ENCODE measurements around the gene STK24. TPM values are rescaled to one million over a fixed set of nuclear protein-coding genes. Genes with fewer than 3 reads are reported as not detected.

The STK24 gene
- total RNA-seq, 1 experiment from 2014 or later: 84.8 TPM

DNA sequence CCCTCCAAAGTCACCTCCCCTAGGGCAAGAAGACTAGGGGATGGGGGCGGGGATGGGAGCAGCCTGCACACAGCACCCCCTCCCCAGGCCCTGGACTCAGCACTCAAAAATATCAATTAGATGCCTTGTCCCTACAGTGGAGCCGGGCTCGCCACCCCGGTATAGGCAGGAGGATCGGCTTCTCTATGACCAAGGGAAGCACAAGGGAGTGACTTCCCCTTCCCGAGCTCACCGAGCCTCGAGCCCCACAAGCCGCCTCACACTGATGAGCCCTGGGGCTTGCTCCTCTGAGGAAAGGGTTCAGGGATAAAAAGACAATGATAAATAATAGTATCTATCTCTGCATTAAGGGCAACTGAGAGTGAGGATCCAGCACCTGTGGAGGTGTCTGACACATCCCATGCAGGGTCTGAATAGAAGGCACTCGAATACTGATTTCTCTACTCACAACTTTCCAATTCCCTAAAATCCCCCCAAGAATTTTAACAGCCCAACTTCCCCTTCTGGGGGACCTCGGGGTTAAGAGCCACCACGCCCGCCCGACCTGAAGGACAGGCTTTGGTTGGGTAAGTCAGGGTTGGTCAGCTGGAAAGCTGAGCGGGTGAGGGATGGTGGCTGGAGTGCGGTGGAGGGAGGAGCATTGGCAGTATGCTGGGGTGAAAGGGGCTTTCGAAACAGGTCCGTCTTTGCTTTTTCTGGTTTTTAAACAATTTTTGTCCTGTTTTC, 51.3 kb downstream of the STK24 start:
- Histone ChIP-seq H3K36me3 (ENCODE audit: insufficient read depth, low read length, poor library complexity, severe bottlenecking) (no peaks in the 10 kb centered on the region), H3K9me3 (ENCODE audit: low read depth, low read length, poor library complexity, severe bottlenecking) (no peaks in the 10 kb centered on the region), H3K27ac (ENCODE audit: low read depth, low read length, poor library complexity, severe bottlenecking) (no peak overlapping the region), H3K27me3 (replicated peaks; ENCODE audit: insufficient read depth, low read depth, low read length, poor library complexity) (no peaks in the 10 kb centered on the region), H3K4me3 (ENCODE audit: low read depth, low read length, poor library complexity, severe bottlenecking) (no peak overlapping the region), H3K4me1 (ENCODE audit: insufficient read depth, low read length, poor library complexity, severe bottlenecking) (peaks cover 10% of the 10 kb centered on the region)
- no TSS peak for BruUV-seq (replicated peaks)
- DNase-seq (ENCODE audit: low spot score): no peak
- ChIA-PET POLR2A (ENCODE audit: low non-redundant PET) (interaction anchor here (0.6 kb wide), 1 partner anchor 41 kb away, joined by 3 read pairs; no protein-coding TSS in a partner anchor), CTCF (no interaction called here)
- intact Hi-C loops (cut with micrococcal nuclease; ENCODE audit: unreplicated experiment): no loop called here
- TF ChIP-seq, protein P1, sequence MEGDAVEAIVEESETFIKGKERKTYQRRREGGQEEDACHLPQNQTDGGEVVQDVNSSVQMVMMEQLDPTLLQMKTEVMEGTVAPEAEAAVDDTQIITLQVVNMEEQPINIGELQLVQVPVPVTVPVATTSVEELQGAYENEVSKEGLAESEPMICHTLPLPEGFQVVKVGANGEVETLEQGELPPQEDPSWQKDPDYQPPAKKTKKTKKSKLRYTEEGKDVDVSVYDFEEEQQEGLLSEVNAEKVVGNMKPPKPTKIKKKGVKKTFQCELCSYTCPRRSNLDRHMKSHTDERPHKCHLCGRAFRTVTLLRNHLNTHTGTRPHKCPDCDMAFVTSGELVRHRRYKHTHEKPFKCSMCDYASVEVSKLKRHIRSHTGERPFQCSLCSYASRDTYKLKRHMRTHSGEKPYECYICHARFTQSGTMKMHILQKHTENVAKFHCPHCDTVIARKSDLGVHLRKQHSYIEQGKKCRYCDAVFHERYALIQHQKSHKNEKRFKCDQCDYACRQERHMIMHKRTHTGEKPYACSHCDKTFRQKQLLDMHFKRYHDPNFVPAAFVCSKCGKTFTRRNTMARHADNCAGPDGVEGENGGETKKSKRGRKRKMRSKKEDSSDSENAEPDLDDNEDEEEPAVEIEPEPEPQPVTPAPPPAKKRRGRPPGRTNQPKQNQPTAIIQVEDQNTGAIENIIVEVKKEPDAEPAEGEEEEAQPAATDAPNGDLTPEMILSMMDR (conservative IDR thresholded peaks at IDR 0.05; ENCODE audit: low read depth, low read length): no peak
- TF ChIP-seq EZH2 (IDR thresholded peaks at IDR 0.05; ENCODE audit: borderline replicate concordance, low read depth, low read length, poor library complexity, severe bottlenecking): no peak

DNA sequence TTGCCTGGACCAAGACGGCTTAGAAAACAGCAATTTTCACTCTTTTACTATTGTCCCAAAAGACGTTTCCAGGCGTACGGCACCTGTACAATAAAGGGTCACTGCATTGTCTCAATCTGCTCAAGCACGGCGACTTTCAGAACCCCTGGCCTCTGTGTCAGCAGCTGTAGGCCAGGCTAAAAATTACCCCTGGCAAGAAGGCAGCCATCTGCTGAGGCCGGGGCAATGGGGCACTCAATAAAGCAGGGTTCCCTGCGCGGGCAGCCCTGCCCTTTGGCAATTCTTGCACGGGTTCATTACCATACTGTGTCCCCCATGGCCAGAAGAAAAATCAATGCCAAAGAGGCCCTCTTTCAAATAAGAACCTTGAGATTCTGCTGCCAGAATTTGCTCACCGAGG, 52.1 kb downstream of the STK24 start:
- H3K4me1 ChIP-seq (ENCODE audit: insufficient read depth, low read length, poor library complexity, severe bottlenecking): peaks cover 10% of the 10 kb centered on the region
- no peak for TF ChIP-seq EZH2 (IDR thresholded peaks at IDR 0.05; ENCODE audit: borderline replicate concordance, low read depth, low read length, poor library complexity, severe bottlenecking)
- TF ChIP-seq, protein P1 (conservative IDR thresholded peaks at IDR 0.05; ENCODE audit: low read depth, low read length): no peak
- no peak for DNase-seq (ENCODE audit: low spot score)
- H3K27ac ChIP-seq (ENCODE audit: low read depth, low read length, poor library complexity, severe bottlenecking): no peak overlapping the region
- CTCF ChIA-PET: no interaction called here
- no peaks in the 10 kb centered on the region for H3K9me3 ChIP-seq (ENCODE audit: low read depth, low read length, poor library complexity, severe bottlenecking)
- no peaks in the 10 kb centered on the region for H3K27me3 ChIP-seq (replicated peaks; ENCODE audit: insufficient read depth, low read depth, low read length, poor library complexity)
- BruUV-seq (replicated peaks): no TSS peak
- intact Hi-C loops (cut with micrococcal nuclease; ENCODE audit: unreplicated experiment): no loop called here
- H3K4me3 ChIP-seq (ENCODE audit: low read depth, low read length, poor library complexity, severe bottlenecking): no peak overlapping the region
- POLR2A ChIA-PET (ENCODE audit: low non-redundant PET): no interaction called here
- H3K36me3 ChIP-seq (ENCODE audit: insufficient read depth, low read length, poor library complexity, severe bottlenecking): no peaks in the 10 kb centered on the region

DNA sequence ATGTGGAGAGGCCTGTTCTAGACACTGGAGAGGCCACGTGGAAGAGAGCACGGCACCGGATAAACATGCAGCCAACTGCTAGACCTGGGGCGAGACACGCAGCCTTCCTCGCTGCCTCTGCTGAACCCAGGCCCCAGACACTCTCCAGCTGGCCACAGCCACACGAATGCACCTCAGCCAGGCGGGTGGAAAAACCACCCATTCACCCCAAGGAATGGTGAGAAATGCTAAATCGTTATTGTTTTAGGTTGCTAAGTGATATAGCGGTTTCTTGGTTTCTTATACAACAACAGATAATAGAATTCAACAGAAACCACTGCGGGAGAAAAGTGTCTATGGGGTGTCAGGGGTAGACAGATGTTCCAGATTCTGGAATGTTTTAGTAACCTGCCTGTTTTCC, 52.5 kb downstream of the STK24 start:
- H3K4me3 ChIP-seq (ENCODE audit: low read depth, low read length, poor library complexity, severe bottlenecking): no peak overlapping the region
- no TSS peak for BruUV-seq (replicated peaks)
- ChIA-PET CTCF (no interaction called here), POLR2A (ENCODE audit: low non-redundant PET) (no interaction called here)
- intact Hi-C loops (cut with micrococcal nuclease; ENCODE audit: unreplicated experiment): no loop called here
- TF ChIP-seq EZH2 (IDR thresholded peaks at IDR 0.05; ENCODE audit: borderline replicate concordance, low read depth, low read length, poor library complexity, severe bottlenecking): no peak
- TF ChIP-seq, protein P1 (conservative IDR thresholded peaks at IDR 0.05; ENCODE audit: low read depth, low read length): no peak
- H3K4me1 ChIP-seq (ENCODE audit: insufficient read depth, low read length, poor library complexity, severe bottlenecking): peaks cover 10% of the 10 kb centered on the region
- no peak for DNase-seq (ENCODE audit: low spot score)
- H3K27me3 ChIP-seq (replicated peaks; ENCODE audit: insufficient read depth, low read depth, low read length, poor library complexity): no peaks in the 10 kb centered on the region
- no peak overlapping the region for H3K27ac ChIP-seq (ENCODE audit: low read depth, low read length, poor library complexity, severe bottlenecking)
- H3K9me3 ChIP-seq (ENCODE audit: low read depth, low read length, poor library complexity, severe bottlenecking): no peaks in the 10 kb centered on the region
- H3K36me3 ChIP-seq (ENCODE audit: insufficient read depth, low read length, poor library complexity, severe bottlenecking): no peaks in the 10 kb centered on the region

All from A673 (cell line).